Embryonic facial prominence (tissue), 1 donor: ENCODE data around the gene UBE2G1.
"Not testable (repeated sequence)": the region's sequence is repeated elsewhere in the genome, so short reads cannot be mapped to it uniquely, and the experiment has no call there.

Source experiments
- DNase-seq: peaks from one replicate; pipeline ENCODE4 v3.0.0-alpha.2; 2016; ENCODE audit errors: extremely low spot score

Gene UBE2G1

GRCh38 chr17:4375039-4375748, 8.7 kb upstream of the UBE2G1 start:
- no peak for DNase-seq

- DNase-seq, result no peak
Measured at GRCh38 chr17:4369557-4370230, 3.2 kb upstream of the UBE2G1 start.

- DNase-seq, result no peak
Measured at GRCh38 chr17:4368341-4368740, 1.9 kb upstream of the UBE2G1 start.

GRCh38 chr17:4367177-4367576, 702 bp upstream of the UBE2G1 start:
- not testable (repeated sequence) for DNase-seq

- no peak for DNase-seq
Measured at GRCh38 chr17:4365628-4366326, 698 bp downstream of the UBE2G1 start.

- peak; percentile 51 for DNase-seq
Measured at GRCh38 chr17:4365103-4365627, 1.3 kb downstream of the UBE2G1 start.

GRCh38 chr17:4364622-4365041, 1.8 kb downstream of the UBE2G1 start:
- no peak for DNase-seq

- DNase-seq, result no peak
Measured at GRCh38 chr17:4362141-4362540, 4.3 kb downstream of the UBE2G1 start.

GRCh38 chr17:4358154-4358553, 8.3 kb downstream of the UBE2G1 start:
- no peak for DNase-seq

- no peak for DNase-seq
Measured at GRCh38 chr17:4357671-4358070, 8.8 kb downstream of the UBE2G1 start.

- DNase-seq, result no peak
Measured at GRCh38 chr17:4357030-4357628, 9.3 kb downstream of the UBE2G1 start.

GRCh38 chr17:4354862-4355514, 11.5 kb downstream of the UBE2G1 start:
- DNase-seq, result no peak

GRCh38 chr17:4354206-4354605, 12.3 kb downstream of the UBE2G1 start:
- DNase-seq, result no peak

GRCh38 chr17:4350214-4350613, 16.3 kb downstream of the UBE2G1 start:
- DNase-seq, result not testable (repeated sequence)

GRCh38 chr17:4345581-4346252, 20.8 kb downstream of the UBE2G1 start:
- DNase-seq, result no peak

- DNase-seq, result no peak
Measured at GRCh38 chr17:4344926-4345325, 21.5 kb downstream of the UBE2G1 start.

- no peak for DNase-seq
Measured at GRCh38 chr17:4342535-4342934, 23.9 kb downstream of the UBE2G1 start.

GRCh38 chr17:4341616-4341977, 24.9 kb downstream of the UBE2G1 start:
- no peak for DNase-seq

- DNase-seq, result no peak
Measured at GRCh38 chr17:4340914-4341615, 25.4 kb downstream of the UBE2G1 start.

GRCh38 chr17:4334776-4335584, 31.5 kb downstream of the UBE2G1 start:
- no peak for DNase-seq
